GM19438 (cell line): ENCODE measurements around the gene SCAPER.
"Not testable (repeated sequence)": the region's sequence is repeated elsewhere in the genome, so short reads cannot be mapped to it uniquely, and the experiment has no call there.

Source experiments
- ATAC-seq: cut with Tn5 transposase; IDR thresholded peaks from one replicate; pipeline ENCODE4 v1.9.1; 2021; ENCODE audit warnings: low read depth; ENCODE audit not compliant: unreplicated experiment

The SCAPER gene

DNA sequence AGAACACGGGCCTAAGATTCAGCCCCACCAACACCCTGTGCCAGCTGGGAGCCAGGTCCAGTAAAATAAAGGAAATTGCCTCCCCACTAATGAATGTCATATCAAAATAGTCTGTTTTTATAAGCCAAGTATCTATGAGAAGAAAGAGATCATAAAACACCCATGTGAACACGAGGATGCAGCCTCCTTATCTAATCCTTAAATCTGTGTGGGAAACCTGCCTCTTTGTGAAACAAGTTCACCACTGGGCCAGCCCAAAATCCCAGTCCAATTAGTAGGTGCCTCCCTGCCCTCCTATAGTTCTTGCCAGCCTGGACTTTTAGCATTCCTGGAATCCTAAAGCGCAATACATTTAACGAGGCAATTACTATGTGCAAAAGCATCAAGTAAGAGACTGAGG is 42.0 kb downstream of the SCAPER start:
- ATAC-seq = no peak

DNA sequence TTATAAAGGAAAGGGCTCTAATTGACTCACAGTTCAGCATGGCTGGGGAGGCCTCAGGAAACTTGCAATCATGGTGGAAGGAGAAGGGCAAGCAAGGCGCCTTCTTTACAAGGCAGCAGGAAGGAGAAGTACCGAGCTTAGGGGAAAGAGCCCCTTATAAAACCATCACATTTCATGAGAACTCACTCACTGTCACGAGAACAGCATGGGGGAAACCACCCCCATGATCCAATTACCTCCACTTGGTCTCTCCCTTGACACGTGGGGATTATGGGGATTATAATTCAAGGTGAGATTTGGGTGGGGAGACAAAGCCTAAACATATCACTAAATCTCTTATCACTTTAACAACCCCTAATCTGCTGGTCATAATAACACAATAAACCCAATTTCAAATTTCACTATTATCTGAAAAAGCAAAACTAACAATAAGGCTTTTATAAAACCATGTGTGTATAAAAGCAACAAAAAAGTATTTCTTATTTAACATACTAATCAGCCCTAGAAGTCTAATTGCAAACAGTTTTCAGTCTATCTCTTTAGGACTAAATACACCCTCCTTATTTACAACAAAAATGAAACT is 43.2 kb downstream of the SCAPER start:
- ATAC-seq = no peak

GRCh38 chr15:76860201-76860600 is 44.9 kb downstream of the SCAPER start:
- ATAC-seq = no peak

DNA sequence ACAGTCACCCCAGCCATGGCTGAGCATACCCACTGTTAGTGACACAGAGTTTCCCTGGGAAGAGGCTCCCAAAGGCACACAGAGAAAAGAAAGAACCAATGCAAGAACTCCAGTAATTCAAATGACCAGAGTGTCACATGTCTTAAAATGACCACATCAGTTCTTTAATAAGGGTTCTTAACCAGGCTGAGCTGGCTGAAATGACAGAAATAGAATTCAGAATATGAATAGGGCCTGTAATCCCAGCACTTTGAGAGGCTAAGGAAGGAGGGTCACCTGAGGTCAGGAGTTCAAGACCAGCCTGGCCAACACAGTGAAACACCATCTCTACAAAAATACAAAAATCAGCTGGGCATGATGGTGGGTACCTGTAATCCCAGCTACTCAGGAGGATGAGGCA is 54.8 kb downstream of the SCAPER start:
- not testable (repeated sequence) for ATAC-seq

DNA sequence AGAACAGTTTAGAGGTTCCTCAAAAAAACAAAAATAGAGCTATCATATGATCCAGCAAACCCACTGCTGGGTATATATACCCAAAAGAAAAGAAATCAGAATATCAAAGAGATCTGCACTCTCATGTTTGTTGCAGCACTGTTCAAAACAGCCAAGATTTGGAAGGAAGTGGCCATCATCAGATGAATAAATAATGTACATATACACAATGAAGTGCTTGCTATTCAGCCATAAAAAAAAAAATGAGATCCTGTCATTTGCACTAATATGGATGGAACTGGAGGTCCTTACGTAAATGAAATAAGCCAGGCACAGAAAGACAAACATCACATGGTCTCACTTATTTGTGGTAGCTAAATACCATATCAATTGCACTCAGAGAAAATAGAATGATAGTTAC is 58.4 kb downstream of the SCAPER start:
- ATAC-seq = no peak

DNA sequence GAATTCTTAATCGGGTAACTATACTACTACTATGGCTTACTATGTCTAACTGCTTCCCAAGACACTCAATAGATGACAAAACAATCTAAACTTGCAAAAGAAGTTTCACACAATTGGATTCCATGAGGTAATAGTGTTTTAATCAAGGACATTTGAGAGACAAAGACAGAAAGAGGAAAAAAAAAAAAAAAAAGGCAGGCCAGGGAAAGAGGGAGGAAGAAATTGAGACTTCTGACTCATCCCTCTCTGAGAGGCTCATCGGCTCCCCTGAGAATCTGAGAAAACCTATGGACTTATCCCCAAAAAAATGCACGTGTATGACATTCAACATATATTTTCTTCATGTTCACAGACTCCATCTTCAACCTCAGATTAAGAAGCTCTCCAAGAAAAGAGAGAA is 61.0 kb downstream of the SCAPER start:
- no peak for ATAC-seq

DNA sequence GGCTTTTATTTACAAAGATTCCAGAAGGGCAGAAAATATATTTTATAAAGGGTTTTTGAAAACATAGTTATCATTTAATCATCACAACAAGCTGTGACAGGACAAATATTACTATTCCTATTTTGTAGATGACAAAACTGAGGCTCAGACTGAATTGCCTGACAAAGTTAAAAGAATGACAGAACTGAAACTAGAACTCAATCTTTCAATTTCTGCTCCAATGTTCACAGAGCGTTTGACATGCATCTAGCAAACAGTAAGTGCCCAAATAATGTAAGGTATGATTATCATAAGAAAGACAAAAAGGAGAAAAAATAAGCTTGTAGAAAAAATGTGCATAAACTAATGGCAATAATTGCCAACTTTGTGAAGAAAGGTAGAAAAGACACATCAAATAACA is 61.9 kb downstream of the SCAPER start:
- no peak for ATAC-seq

- ATAC-seq = no peak
These were observed 64.2 kb downstream of the SCAPER start for GRCh38 chr15:76840830-76841460.

- no peak for ATAC-seq
These were observed 66.0 kb downstream of the SCAPER start for GRCh38 chr15:76839173-76839572.

DNA sequence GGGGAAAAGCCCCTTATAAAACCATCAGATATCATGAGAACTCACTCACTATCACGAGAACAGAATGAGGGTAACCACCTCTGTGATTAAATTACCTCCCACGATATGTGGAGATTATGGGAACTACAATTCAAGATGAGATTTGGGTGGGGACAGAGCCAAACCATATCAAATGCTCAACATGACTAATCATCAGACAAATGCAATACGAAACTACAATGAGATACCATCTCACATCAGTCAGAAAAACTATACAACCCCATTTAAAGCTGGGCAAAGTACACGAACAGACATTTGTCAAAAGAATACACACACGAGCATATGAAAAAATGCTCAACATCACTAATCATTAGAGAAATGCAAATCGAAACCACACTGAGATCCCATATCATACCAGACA is 67.7 kb downstream of the SCAPER start:
- no peak for ATAC-seq

- no peak for ATAC-seq
These were observed 75.2 kb downstream of the SCAPER start for GRCh38 chr15:76829939-76830338.

DNA sequence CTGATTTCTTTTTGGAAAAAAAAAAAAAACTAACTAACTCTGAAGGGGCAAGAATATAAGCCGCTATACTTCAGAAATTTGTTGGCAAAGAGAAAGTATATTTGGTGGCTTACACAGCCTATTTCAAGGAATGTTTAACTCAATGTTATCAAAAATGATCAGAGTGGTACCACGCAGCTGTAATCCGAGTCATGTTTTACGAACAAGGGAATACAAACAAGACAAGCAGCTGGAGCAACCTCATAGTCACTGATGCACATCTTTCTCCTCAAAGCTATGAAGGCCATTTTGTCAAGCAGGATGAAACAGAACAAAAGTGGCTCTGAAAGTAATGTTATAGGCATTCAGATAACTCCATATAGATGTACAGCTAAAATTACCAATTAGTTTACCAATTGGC is 81.2 kb downstream of the SCAPER start:
- ATAC-seq = no peak

DNA sequence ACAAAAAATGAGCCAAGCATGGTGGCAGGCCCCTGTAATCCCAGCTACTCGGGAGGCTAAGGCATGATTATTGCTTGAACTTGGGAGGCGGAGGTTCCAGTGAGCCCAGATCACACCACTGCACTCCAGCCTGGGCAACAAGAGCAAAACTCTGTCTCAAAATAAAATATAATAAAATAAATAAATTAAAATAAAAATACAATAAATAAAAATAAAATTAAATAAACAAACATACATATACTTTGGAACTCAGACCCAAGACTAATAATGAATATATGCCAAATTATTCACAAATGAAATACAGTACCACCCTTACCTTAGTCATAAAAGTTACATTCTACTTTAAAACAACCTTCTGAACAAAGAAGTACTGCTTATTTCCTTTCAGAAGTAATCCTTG is 81.8 kb downstream of the SCAPER start:
- no peak for ATAC-seq

- ATAC-seq = not testable (repeated sequence)
These were observed 86.2 kb downstream of the SCAPER start for GRCh38 chr15:76818926-76819325.

GRCh38 chr15:76815421-76815820 is 89.7 kb downstream of the SCAPER start:
- no peak for ATAC-seq

DNA sequence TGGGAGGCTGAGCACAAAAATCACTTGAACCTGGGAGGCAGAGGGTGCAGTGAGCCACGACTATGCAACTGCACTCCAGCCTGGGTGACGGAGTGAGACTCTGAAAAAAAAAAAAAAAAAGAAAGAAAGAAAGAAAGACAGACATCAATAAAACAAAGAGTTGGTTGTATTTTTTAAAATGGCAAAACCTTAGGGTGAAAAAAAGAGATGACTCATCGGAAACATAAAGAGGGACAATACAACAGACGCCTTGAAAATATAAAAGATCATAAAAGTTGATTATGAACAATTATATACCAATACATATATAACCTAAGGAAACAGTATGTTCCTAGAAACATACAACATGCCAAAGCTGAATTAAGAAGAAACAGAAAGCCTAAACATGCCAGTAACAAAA is 92.8 kb downstream of the SCAPER start:
- ATAC-seq = no peak

DNA sequence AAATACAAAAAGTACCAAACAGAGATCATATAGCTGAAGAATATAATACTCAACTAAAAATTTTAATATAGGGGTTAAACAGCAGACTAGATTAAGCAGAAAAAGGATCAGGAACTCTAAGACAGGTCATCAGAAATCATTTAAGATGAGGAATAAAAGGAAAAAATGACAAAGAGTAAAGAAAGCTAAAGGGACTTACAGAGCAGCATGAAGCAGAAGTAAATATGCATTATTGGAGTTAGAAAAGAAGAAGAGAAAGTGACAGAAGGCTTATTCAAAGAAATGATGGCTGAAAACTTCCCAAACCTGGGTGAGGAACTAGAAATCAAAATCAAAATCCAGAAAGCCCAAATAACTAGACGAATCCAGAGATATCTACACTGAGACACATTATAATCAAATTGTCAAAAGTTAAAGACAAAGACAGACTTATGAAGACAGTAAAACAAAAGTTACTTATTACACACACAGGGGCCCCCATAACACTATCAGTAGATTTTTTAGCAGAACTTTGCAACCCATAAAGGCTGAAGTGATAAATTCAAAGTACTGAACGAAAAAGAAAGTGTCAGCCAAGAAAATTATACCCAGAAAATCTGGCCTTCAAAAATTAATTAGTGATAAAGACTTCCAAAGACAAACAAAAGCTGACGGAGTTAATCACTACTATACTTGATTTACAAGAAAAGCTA is 95.6 kb downstream of the SCAPER start:
- ATAC-seq = no peak

GRCh38 chr15:76803049-76803571 is 102.0 kb downstream of the SCAPER start:
- no peak for ATAC-seq

GRCh38 chr15:76802411-76802810 is 102.7 kb downstream of the SCAPER start:
- no peak for ATAC-seq

DNA sequence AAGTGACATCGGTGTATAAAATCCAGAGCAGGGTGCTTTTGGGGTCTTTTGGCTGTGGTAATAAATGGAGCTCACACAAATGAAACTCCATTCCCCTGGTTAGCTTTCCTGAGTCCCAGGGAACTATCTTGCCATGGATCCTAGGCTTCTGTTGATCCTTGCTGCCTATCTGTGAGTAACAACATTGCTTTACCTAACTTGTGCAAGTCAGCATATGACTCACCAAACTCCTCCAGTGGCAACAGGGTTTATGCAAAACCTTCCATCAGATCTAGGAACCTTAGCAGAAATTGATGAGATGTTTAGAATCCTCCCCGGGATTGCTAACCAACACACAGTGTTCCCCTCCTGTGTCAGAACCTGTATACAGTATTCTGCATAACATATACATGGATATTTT is 105.4 kb downstream of the SCAPER start:
- no peak for ATAC-seq

DNA sequence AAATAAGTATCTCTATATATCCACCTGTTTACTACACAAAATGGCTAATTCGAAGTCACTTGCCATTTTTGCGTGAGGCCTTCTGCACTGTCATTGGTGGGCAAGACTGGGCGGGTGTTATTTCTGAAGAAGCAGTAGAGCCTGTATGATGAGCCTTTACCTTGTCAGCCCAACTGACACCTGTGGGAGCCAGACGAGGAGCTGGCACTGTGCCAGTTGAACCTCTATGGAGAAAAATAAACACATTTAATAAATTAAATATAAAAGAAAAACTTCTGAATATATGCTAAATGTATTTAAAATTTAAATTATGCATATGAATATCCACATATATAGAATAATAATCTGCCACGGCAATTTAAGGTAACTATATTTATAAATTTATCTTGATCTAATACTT is 109.9 kb downstream of the SCAPER start:
- ATAC-seq = no peak

GRCh38 chr15:76793162-76793561 is 112.0 kb downstream of the SCAPER start:
- ATAC-seq = no peak
